Adipocyte (in vitro differentiated cells): Measurements from ENCODE around the gene STEAP2.

Experiments used
- DNase-seq: peaks from one replicate; pipeline ENCODE4 v3.0.0-alpha.2; 2015; ENCODE audit warnings: low read depth
- H3K27me3 ChIP-seq: replicated peaks from 2 replicates; pipeline ENCODE4 v1.7.0; 2013; ENCODE audit warnings: mild to moderate bottlenecking, low read length, moderate library complexity; ENCODE audit not compliant: control insufficient read depth, insufficient read depth
- H3K36me3 ChIP-seq: 2 replicates; pipeline ENCODE4 v1.7.0; 2013; ENCODE audit warnings: low read length, mild to moderate bottlenecking, moderate library complexity; ENCODE audit not compliant: control insufficient read depth, insufficient read depth, severe bottlenecking
- H3K4me1 ChIP-seq: 2 replicates; pipeline ENCODE4 v1.7.0; 2013; ENCODE audit warnings: mild to moderate bottlenecking, low read length, moderate library complexity; ENCODE audit not compliant: control insufficient read depth, insufficient read depth
- H3K4me3 ChIP-seq: 2 replicates; pipeline ENCODE4 v1.7.0; 2013; ENCODE audit warnings: mild to moderate bottlenecking, low read length, moderate library complexity
- H3K9ac ChIP-seq: 2 replicates; pipeline ENCODE4 v1.7.0; 2013; ENCODE audit warnings: mild to moderate bottlenecking, low read length, moderate library complexity
- H3K9me3 ChIP-seq: 2 replicates; pipeline ENCODE4 v1.7.0; 2013; ENCODE audit warnings: mild to moderate bottlenecking, low read length, moderate library complexity; ENCODE audit not compliant: control insufficient read depth

The STEAP2 gene

DNA sequence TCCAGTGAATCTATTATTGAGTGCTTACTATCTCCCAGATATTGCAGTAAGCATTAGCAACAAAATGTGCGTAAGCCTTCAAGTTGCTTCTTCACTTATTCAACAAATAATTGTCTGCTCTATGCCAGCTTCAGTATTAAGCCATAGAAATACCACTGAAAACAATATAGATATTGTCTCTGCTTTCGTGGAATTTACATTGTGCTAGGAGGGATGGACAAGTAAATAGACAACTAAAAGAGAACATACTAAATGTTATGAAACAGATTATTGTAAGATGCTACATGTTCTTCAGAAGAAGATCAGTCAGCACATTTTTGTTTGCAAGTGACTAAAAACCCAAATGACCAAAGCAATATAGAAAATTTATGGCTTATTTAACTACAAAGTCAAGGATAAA is 60.7 kb downstream of the STEAP2 start:
- peak; percentile 3 for DNase-seq
- Histone ChIP-seq H3K4me1 (peaks cover 56% of the 10 kb centered on the region), H3K9me3 (no peaks in the 10 kb centered on the region), H3K4me3 (no peak overlapping the region), H3K36me3 (peaks cover 3% of the 10 kb centered on the region), H3K27me3 (no peaks in the 10 kb centered on the region), H3K9ac (peak overlapping the region; percentile 10)

DNA sequence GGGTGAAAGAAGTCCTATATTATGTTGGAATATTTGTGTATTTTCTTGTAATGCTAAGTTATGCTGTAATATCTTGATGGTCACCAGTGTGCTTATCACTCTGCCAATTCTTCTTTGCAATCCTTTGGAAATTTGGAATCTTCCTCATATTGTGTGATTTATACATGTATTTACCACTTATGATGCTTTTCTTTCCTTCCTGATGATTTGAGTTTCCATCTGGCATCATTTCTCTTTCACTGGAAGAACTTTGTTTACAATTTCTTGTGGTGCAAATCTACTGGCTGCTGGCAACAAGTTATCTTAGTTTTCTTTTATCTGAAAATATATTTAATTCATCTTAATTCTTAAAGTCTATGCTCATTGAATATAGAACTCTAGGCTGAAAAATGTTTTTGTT is 62.6 kb downstream of the STEAP2 start:
- no peak overlapping the region for H3K4me3 ChIP-seq
- peaks cover 43% of the 10 kb centered on the region for H3K4me1 ChIP-seq
- H3K9ac ChIP-seq: no peak overlapping the region
- no peaks in the 10 kb centered on the region for H3K27me3 ChIP-seq
- no peaks in the 10 kb centered on the region for H3K9me3 ChIP-seq
- DNase-seq: no peak
- H3K36me3 ChIP-seq: peaks cover 3% of the 10 kb centered on the region

DNA sequence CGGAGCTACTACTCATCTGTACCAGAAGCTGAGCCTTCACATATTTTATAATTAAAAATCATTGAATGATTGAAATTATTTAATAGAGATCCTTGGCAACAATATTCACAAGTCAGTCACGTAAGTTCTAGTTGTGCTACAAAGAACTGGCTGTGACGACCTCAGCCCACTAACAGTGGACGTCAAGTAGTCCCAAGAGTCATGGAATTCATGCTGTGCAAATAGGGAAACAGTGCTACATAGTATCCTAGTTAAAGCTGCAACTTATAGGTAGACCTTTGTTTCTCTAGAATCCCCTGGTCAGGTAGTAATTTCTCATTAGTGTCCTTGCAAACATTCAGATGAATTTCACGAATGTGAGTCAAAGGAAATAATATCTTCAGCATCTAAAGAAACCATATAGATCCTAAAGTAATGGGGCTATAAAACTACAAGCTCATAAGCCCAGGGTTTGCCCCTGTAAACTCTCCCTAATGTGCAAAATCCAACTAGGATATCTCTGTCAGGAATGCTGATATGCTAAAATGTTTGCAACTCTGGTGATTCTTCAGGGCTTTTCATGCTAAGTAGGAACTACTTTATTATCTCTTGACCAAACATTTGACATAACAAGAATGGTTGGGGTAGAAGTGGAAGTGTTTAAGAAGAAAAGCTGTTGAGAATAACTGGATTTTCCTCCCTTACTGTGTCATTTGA is 64.6 kb downstream of the STEAP2 start:
- no peaks in the 10 kb centered on the region for H3K9me3 ChIP-seq
- peaks cover 25% of the 10 kb centered on the region for H3K4me1 ChIP-seq
- DNase-seq: no peak
- H3K9ac ChIP-seq: no peak overlapping the region
- H3K36me3 ChIP-seq: peaks cover 7% of the 10 kb centered on the region
- H3K4me3 ChIP-seq: no peak overlapping the region
- no peaks in the 10 kb centered on the region for H3K27me3 ChIP-seq
